GM19099 (cell line): ENCODE measurements around the gene LIPC.

Experiments used
- POLR2A ChIP-seq: IDR thresholded peaks from 3 replicates; pipeline ENCODE4 v1.6.1; 2011; ENCODE audit warnings: low read depth; ENCODE audit not compliant: insufficient read length; ENCODE audit errors: extremely low read depth

LIPC gene

DNA sequence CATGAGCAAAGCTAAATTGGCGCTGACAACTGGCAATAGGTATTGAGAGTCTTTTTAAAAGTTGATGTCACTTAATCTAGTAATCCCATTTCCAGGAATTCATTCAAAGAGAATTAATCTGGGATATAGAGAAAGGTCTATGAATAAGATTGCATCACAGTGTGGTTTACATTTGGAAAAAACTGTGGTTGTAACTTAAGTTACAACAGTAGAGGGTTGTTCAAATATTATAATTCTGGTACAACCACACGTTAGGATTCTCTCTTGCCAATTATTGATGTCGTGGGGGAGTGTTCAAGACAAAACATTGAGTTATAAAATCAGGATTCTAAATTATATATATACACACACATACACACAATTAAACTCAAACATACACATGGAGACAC is 79.8 kb downstream of the LIPC start:
- no peak for TF ChIP-seq POLR2A

GRCh38 chr15:58512522-58512921 is 80.7 kb downstream of the LIPC start:
- TF ChIP-seq POLR2A = no peak

GRCh38 chr15:58513008-58513407 is 81.2 kb downstream of the LIPC start:
- TF ChIP-seq POLR2A = no peak

GRCh38 chr15:58513726-58514336 is 82.0 kb downstream of the LIPC start:
- no peak for TF ChIP-seq POLR2A

DNA sequence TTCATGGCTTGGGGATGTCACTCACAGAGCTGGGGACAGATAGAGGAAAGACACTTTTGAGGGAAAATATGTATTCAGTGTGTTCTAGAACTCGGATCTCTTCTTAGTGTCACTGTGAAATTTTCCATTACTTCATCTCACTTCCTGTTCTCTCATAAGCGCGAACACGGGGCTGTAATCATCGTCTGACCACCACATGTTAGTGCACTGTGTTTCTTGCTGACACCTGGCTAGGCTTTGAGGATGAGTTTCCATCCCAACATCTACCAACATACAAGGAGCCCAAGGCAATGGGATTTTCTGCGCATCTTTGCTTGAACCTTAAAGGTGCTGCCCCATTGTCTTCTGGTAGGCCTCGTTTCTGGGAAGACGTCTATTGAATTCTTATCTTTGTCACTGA is 84.0 kb downstream of the LIPC start:
- TF ChIP-seq POLR2A = no peak

- TF ChIP-seq POLR2A = no peak
These were observed 85.5 kb downstream of the LIPC start for GRCh38 chr15:58517252-58517681.

- no peak for TF ChIP-seq POLR2A
These were observed 86.1 kb downstream of the LIPC start for GRCh38 chr15:58517682-58518525.

DNA sequence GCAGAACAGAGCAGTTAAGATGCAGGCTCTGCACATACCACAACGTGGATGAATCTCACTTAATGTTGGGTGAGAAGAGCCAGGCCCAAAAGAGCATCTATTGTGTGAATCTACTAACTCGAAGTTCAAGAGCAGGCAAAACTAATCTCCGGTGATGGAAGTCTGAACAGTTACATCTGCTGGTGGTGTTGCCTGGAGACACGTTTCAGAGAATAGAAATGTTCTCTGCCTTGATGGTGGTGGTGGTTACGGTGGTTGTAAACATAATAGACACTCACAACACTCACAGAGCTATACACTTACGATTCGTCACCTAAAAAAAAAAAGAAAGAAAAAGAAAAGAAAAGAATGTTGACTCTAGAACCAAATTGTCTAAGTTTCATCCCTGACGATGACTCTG is 86.8 kb downstream of the LIPC start:
- no peak for TF ChIP-seq POLR2A

- no peak for TF ChIP-seq POLR2A
These were observed 87.7 kb downstream of the LIPC start for GRCh38 chr15:58519516-58519915.

GRCh38 chr15:58520464-58520863 is 88.7 kb downstream of the LIPC start:
- no peak for TF ChIP-seq POLR2A

GRCh38 chr15:58520936-58521292 is 89.1 kb downstream of the LIPC start:
- no peak for TF ChIP-seq POLR2A

GRCh38 chr15:58521293-58521991 is 89.7 kb downstream of the LIPC start:
- no peak for TF ChIP-seq POLR2A

DNA sequence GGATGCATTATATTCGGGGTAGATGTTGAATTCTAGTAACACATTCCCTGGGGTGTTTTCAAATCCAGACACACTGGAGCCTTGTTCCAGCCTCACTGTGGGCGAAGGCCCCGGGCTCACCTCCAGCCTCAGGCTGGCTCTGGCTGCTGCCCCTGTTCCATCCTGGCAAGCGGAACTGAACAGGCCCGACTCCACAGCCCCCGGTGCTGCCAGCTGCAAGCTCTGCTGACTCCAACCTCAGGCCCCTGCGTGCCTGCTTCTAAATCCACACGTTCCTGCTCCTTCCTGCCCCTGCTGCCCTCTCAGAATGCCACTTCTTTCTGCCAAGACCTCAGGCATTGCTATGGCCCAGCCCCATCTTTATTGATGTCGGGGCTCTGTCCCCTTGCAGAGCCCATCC is 90.6 kb downstream of the LIPC start:
- no peak for TF ChIP-seq POLR2A

- no peak for TF ChIP-seq POLR2A
These were observed 91.1 kb downstream of the LIPC start for GRCh38 chr15:58522865-58523264.

DNA sequence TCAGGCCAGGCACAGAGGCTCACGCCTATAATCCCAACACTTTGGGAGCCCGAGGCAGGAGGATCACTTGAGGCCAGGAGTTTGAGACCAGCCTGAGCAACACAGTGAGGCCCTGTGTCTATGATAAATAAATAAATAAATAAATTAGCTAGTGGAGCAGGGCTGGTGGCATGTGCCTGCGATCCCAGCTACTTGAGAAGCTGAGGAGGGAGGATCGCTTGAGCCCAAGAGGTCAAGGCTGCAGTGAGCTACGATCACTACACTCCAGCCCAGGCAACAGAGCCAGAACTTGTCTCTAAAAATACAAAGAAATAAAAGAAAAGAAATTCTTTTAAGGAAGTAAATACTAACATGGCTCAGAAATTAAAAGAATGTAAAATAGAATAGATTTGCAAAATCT is 91.8 kb downstream of the LIPC start:
- TF ChIP-seq POLR2A = no peak

- TF ChIP-seq POLR2A = no peak
These were observed 92.5 kb downstream of the LIPC start for GRCh38 chr15:58524247-58524646.
